ENCODE data around the gene ZNF83.
"Not testable (repeated sequence)": the region's sequence is repeated elsewhere in the genome, so short reads cannot be mapped to it uniquely, and the experiment has no call there.

Gene ZNF83

GRCh38 chr19:52638601-52639000 is 446 bp upstream of the ZNF83 start:
- peak in 1 of 2 experiments; percentile 30 for DNase-seq

DNA sequence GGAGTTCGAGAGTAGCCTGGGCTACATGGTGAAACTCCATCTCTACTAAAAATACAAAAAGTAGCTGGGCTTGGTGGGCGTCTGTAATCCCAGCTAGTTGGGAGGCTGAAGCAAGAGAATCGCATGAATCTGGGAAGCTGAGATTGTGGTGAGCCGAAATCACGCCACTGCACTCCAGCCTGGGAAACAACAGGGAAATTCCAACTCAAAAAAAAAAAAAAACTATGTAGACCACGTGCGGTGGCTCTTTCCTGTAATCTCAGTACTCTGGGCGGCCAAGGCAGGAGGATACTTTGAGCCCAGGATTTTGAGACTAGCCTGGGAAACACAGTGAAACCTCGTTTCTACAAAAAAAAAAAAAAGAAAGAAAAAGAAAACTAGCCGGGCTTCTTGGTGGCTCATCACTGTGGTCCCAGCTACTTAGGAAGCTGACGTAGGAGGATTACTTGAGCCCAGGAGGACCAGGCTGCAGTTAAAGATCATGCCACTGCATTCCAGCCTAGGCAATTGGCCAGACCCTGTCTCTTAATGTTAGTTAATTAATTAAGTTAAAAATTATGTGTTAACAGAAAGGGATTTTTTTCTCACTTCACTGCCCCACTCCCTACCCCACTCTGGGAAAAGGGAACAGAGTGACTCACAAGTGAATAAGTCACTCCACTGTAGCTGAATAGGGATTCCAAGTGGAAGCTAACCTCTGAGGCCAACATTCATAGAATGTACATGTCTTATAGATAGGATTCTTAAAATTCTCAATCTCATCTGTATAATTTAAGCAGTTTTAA is 2.2 kb downstream of the ZNF83 start:
- DNase-seq, result no peak

GRCh38 chr19:52627441-52627840 is 10.7 kb downstream of the ZNF83 start:
- DNase-seq, result not testable (repeated sequence)

GRCh38 chr19:52626915-52627314 is 11.2 kb downstream of the ZNF83 start:
- no peak for DNase-seq

DNA sequence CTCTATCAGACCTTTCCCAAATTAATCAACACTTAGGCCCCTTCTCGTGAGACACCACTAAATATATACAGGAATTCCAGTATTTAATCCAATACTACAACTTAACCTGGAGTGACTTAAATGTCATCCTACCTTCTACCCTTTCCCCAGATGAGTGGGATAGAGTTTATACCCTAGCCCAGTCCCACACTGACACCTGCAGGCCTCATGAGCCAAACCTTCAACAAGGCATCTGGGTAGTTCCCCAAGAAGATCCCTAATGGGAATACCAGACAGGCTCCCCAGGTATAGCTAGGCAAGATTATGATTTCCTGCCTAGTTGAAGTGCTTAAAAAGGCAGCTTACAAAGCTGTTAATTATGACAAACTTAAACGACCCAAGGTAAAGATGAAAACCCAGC is 15.9 kb downstream of the ZNF83 start:
- no peak for DNase-seq

GRCh38 chr19:52621376-52621775 is 16.8 kb downstream of the ZNF83 start:
- no peak for DNase-seq

GRCh38 chr19:52613299-52613906 is 24.8 kb downstream of the ZNF83 start:
- no peak for DNase-seq

DNA sequence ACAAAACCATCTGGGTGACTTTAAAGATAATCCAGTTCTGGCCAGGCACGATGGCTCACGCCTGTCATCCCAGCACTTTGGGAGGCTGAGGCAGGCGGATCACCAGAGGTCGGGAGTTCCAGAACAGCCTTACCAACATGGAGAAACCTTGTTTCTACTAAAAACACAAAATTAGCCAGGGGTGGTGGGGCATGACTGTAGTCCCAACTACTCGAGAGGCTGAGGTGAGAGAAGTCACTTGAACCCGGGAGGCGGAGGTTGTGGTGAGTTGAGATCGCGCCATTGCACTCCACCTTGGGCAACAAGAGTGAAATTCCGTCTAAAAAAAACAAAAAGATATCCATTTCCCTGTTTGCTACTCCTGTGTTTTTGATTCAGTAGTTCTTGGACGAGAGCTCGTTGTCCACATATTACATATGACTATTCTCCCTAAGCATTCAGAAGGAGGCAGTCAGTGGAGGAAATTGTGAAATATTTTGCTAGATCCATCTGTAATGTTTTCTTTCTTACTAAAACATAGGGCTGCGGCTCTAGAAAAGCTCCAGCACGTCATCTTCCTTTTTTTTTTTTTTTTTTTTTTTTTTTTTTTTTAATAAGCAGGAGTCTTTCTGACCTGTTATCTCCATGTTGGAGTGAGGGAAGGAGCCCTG is 34.5 kb downstream of the ZNF83 start:
- DNase-seq, result no peak

- DNase-seq, result no peak
Observed at GRCh38 chr19:52602941-52603340, 35.2 kb downstream of the ZNF83 start.

- DNase-seq, result not testable (repeated sequence)
Observed at GRCh38 chr19:52601974-52602366, 36.2 kb downstream of the ZNF83 start.

DNA sequence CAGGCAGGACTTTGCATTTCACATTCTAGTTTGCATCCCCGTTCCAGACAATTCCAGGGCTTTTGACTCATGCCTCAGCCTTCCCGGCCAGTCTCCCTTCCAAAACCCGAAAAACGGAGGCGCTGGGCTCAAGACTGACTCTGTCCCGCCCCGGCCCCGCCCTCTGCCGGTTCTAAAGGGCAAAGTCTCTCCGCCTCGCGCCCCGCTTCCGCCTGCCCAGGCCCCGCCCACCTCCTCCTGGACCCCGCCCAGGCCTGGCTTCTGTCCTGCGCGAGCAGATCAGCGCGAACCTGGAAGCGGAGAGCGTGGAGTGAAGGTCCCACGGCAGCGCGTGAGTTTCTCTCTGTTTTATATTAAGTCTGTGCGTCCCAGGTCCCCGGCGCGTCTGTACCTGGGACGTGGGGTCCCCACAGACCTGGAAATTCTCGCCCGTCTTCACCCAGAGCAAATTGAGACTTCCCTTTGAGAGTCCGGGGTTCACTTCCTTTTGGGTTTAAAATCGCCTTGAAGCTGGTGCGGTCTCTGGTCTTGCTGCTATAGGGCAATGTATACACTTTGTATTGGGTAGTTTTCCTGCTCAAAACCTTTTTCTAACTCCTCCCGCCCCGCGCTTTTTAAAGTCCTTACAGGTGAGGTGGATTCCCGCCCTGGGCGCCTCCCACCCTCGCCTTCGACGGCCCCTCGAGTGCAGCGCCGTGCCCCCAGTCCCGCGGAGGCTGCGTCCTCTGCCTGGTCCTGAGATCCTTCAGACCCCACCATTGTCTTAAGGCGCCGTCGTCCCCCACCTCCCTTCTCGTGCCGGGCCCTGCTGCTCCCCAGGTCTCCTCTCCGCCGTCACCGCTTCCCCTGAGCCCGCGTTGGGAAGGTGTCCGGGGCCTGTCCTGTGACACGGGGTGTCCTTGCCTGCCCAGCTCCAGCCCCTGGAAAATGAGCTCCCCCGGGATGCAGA is 36.9 kb downstream of the ZNF83 start:
- DNase-seq, result peak; percentile 87 to 91

- DNase-seq, result no peak
Observed at GRCh38 chr19:52600639-52601024, 37.5 kb downstream of the ZNF83 start.

DNA sequence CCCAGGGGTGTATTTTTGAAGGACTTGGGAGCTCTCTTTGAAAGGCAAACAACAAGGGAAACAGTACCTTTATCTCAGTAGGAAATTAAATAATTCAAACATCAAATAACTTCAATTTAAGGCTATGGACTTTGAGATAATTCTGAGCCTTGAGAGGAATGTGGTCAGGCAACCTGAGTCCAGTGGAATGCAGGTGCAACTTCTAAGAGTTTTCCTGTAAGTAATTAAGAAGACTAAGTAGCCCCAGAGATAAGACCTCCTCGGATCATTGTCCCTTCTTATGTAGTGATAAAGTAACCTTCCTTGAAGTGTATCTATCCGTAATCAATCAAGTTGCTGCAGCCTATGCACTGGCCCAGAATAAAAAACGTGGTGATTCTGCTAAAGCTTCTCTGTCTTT is 38.9 kb downstream of the ZNF83 start:
- no peak for DNase-seq

DNA sequence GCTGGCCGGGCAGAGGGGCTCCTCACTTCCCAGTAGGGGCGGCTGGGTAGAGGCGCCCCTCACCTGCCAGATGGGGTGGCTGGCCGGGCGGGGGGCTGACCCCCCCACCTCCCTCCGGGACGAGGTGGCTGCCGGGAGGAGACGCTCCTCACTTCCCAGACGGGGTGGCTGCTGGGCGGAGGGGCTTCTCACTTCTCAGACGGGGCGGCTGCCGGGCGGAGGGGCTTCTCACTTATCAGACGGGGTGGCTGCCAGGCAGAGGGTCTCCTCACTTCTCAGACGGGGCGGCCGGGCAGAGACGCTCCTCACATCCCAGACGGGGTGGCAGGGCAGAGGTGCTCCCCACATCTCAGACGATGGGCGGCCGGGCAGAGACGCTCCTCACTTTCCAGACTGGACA is 44.7 kb downstream of the ZNF83 start:
- not testable (repeated sequence) for DNase-seq

- no peak for DNase-seq
Observed at GRCh38 chr19:52592301-52592700, 45.9 kb downstream of the ZNF83 start.

GRCh38 chr19:52590728-52591127 is 47.4 kb downstream of the ZNF83 start:
- DNase-seq, result no peak

GRCh38 chr19:52585604-52586003 is 52.6 kb downstream of the ZNF83 start:
- DNase-seq, result no peak

DNA sequence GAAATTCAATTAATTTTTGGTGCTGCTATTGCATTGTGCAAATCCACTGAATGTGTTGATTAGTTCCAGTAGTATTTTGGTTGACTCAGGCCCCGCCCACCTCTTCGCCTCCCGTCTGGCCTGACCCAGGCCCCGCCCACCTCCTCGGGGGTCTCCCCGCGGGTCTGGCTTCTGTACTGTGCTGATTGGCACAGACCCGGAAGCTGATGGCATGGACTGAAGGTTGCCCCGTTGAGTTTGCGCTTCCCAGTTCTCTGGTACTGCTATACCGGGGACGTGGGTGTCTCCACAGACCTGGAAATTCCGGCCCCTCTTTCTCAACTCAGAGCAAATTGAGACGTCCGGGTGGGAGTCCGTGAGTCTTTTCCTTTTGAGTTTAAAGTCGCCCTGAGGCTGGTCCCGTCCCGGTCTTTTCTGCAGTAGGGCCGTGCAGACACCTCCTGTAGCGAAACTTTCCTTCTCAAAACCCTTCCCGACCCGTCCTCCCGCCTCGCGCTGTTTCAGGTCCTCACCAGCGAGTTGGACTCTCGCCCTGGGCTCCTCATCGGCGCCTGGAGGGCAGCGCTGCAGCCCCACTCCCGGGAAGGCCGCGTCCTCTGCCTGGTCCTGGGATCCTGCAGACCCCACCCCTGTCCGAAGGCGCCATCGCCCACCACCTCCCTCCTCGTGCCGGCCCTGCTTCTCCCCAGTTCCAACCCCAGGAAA is 53.3 kb downstream of the ZNF83 start:
- no peak for DNase-seq

DNA sequence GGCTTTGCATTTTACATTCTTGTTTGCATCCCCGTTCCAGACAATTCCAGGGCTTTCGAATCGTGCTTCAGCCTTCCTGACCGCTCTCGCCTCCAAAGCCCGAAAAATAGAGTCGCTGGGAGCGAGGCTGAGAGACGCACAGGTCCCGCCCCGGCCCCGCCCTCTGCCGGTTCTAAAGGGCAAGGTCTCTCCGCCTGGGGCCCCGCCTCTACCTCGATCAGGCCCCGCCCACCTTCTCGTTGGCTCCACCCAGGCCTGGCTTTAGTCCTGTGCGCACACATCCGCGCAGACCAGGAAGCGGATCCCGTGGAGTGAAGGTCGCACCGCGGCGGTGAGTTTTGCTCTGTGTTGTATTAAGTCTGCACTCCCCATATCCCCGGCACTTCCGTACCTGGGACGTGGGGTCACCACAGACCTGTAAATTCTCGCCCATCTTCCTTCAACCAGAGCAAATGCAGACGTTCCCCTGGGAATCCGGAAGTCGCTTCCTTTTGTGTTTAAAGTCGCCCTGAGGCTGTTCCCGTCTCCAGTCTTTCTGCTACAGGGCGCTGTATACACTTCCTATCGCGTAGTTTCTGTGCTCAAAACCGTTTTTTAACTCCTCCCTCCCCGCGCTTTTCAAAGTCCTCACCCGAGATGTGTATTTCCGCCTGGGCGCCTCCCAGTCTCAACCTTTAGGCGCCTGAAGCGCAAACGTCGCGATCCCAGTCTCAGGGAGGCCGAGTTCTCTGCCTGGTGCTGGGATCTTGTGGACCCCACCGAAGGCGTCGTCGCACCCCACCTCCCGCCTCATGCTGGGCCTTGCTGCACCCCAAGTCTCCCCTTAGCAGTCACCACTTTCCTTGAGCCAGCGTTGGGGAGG is 67.9 kb downstream of the ZNF83 start, which contains the start of gene ZNF701:
ZNF701 (plus strand) TSS at position 288 of the 862 bp plus-strand sequence. CDS start 3,861 bp downstream, outside the sequence.
- DNase-seq, result peak; percentile 86 to 94

- peak; percentile 44 to 70 for DNase-seq
Observed at GRCh38 chr19:52569638-52569999, 68.5 kb downstream of the ZNF83 start.

DNA sequence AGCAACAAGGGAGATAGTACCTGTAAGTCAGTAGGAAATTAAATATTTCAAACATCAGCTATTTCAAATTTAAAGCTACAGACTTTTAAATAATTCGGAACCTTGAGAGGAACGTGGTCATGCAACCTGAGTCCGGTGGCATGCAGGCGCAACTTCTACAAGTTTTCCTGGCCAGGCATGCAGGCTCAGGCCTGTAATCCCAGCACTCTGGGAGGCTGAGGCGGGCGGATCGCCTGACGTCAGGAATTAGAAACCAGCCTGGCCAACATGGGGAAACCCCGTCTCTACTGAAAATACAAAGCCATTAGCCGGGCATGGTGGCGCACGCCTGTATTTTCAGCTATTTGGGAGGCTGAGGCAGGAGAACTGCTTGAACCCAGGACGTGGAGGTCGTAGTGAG is 70.2 kb downstream of the ZNF83 start:
- DNase-seq, result no peak

Data from NCI-H1930 (cell line).